ENCODE results near the gene TMEM154. TPM values are rescaled to one million over a fixed set of nuclear protein-coding genes. Genes with fewer than 3 reads are reported as not detected.

Gene TMEM154
- total and polyA plus RNA-seq, 7 experiments from 2014 or later = 21.3 to 46.8 (median 36.9) TPM

- CTCF ChIA-PET = interaction anchor here (0.6 to 0.7 kb wide), 2 partner anchors 36 to 729 kb away, joined by 3 to 4 read pairs; no protein-coding TSS in a partner anchor
- Mint-ChIP-seq H3K27ac (peak overlapping the region in 1 of 9 donors; percentile 11), H3K4me3 (no peak overlapping the region), H3K36me3 (no peaks in the 10 kb centered on the region), H3K9me3 (no peaks in the 10 kb centered on the region), H3K27me3 (peaks cover 0 to 11% (median 5%) of the 10 kb centered on the region in 5 donors), H3K4me1 (peaks cover 0 to 21% (median 0%) of the 10 kb centered on the region in 7 donors)
- Histone ChIP-seq H3K27ac (ENCODE audit: low read depth, low read length) (no peak overlapping the region), H3K4me3 (ENCODE audit: low read length) (no peak overlapping the region), H3K4me1 (ENCODE audit: control insufficient read depth in 2 of 2, insufficient read depth in 2 of 2, low read length in 2 of 2) (peaks cover 0 to 9% of the 10 kb centered on the region in 2 donors), H3K36me3 (ENCODE audit: control insufficient read depth in 2 of 3, insufficient read depth in 3 of 3, low read length in 3 of 3) (no peaks in the 10 kb centered on the region), H3K27me3 (ENCODE audit: control insufficient read depth in 2 of 2, insufficient read depth in 2 of 2, low read length in 2 of 2) (no peaks in the 10 kb centered on the region), H3K9me3 (ENCODE audit: control insufficient read depth in 2 of 3, low read length in 3 of 3) (no peaks in the 10 kb centered on the region)
- ATAC-seq (no peak), DNase-seq (no peak)
- intact Hi-C loops (cut with micrococcal nuclease) = loop anchor here in 1 of 2 donors (1.0 kb wide), 1 partner anchor 17 kb away; no protein-coding TSS in a partner anchor
- POLR2A ChIA-PET = no interaction called here
These were observed 17.7 kb upstream of the TMEM154 start for GRCh38 chr4:152697284-152698088.

GRCh38 chr4:152696764-152697261 is 17.0 kb upstream of the TMEM154 start:
- no peaks in the 10 kb centered on the region for H3K36me3 ChIP-seq (ENCODE audit: control insufficient read depth in 2 of 3, insufficient read depth in 3 of 3, low read length in 3 of 3)
- Mint-ChIP-seq H3K27ac (peak overlapping the region in 1 of 9 donors; percentile 29), H3K36me3 (no peaks in the 10 kb centered on the region), H3K27me3 (peaks cover 0 to 11% (median 1%) of the 10 kb centered on the region in 5 donors), H3K9me3 (no peaks in the 10 kb centered on the region), H3K4me1 (peaks cover 0 to 21% (median 0%) of the 10 kb centered on the region in 7 donors), H3K4me3 (peak overlapping the region in 1 of 10 donors; percentile 10)
- DNase-seq = peak in 1 of 9 donors; percentile 40
- no peaks in the 10 kb centered on the region for H3K27me3 ChIP-seq (ENCODE audit: control insufficient read depth in 2 of 2, insufficient read depth in 2 of 2, low read length in 2 of 2)
- ChIA-PET POLR2A (no interaction called here), CTCF (no interaction called here)
- H3K27ac ChIP-seq (ENCODE audit: low read depth, low read length) = no peak overlapping the region
- intact Hi-C loops (cut with micrococcal nuclease) = loop anchor here in 1 of 2 donors (1.0 kb wide), 1 partner anchor 17 kb away; no protein-coding TSS in a partner anchor
- ATAC-seq = peak; percentile 98
- no peaks in the 10 kb centered on the region for H3K9me3 ChIP-seq (ENCODE audit: control insufficient read depth in 2 of 3, low read length in 3 of 3)
- peaks cover 0 to 9% of the 10 kb centered on the region in 2 donors for H3K4me1 ChIP-seq (ENCODE audit: control insufficient read depth in 2 of 2, insufficient read depth in 2 of 2, low read length in 2 of 2)
- no peak overlapping the region for H3K4me3 ChIP-seq (ENCODE audit: low read length)

- peaks cover 0 to 16% (median under 1%) of the 10 kb centered on the region in 5 donors for H3K27me3 Mint-ChIP-seq
- H3K36me3 Mint-ChIP-seq = no peaks in the 10 kb centered on the region
- POLR2A ChIA-PET = interaction anchor here (0.6 kb wide), 1 partner anchor 157 kb away, joined by 3 read pairs; no protein-coding TSS in a partner anchor
- no peaks in the 10 kb centered on the region for H3K36me3 ChIP-seq (ENCODE audit: control insufficient read depth in 2 of 3, insufficient read depth in 3 of 3, low read length in 3 of 3)
- H3K9me3 Mint-ChIP-seq = peaks cover 0 to under 1% (median 0%) of the 10 kb centered on the region in 11 donors
- no peaks in the 10 kb centered on the region for H3K9me3 ChIP-seq (ENCODE audit: control insufficient read depth in 2 of 3, low read length in 3 of 3)
- H3K4me3 Mint-ChIP-seq = no peak overlapping the region
- H3K27ac ChIP-seq (ENCODE audit: low read depth, low read length) = no peak overlapping the region
- DNase-seq = no peak
- CTCF ChIA-PET = no interaction called here
- H3K27me3 ChIP-seq (ENCODE audit: control insufficient read depth in 2 of 2, insufficient read depth in 2 of 2, low read length in 2 of 2) = no peaks in the 10 kb centered on the region
- no peak overlapping the region for H3K4me3 ChIP-seq (ENCODE audit: low read length)
- H3K27ac Mint-ChIP-seq = no peak overlapping the region
- no peak for ATAC-seq
- intact Hi-C loops (cut with micrococcal nuclease) = no loop called here
- peaks cover 0 to 9% of the 10 kb centered on the region in 2 donors for H3K4me1 ChIP-seq (ENCODE audit: control insufficient read depth in 2 of 2, insufficient read depth in 2 of 2, low read length in 2 of 2)
- peaks cover 0 to 21% (median 0%) of the 10 kb centered on the region in 7 donors for H3K4me1 Mint-ChIP-seq
These were observed 14.1 kb upstream of the TMEM154 start for GRCh38 chr4:152693871-152694270.

GRCh38 chr4:152691761-152692160 is 12.0 kb upstream of the TMEM154 start:
- CTCF ChIA-PET = no interaction called here
- H3K27me3 Mint-ChIP-seq = peaks cover 0 to 22% (median 5%) of the 10 kb centered on the region in 5 donors
- Histone ChIP-seq H3K4me3 (ENCODE audit: low read length) (no peak overlapping the region), H3K36me3 (ENCODE audit: control insufficient read depth in 2 of 3, insufficient read depth in 3 of 3, low read length in 3 of 3) (no peaks in the 10 kb centered on the region), H3K27me3 (ENCODE audit: control insufficient read depth in 2 of 2, insufficient read depth in 2 of 2, low read length in 2 of 2) (no peaks in the 10 kb centered on the region), H3K4me1 (ENCODE audit: control insufficient read depth in 2 of 2, insufficient read depth in 2 of 2, low read length in 2 of 2) (peaks cover 0 to 3% of the 10 kb centered on the region in 2 donors), H3K27ac (ENCODE audit: low read depth, low read length) (no peak overlapping the region), H3K9me3 (ENCODE audit: control insufficient read depth in 2 of 3, low read length in 3 of 3) (no peaks in the 10 kb centered on the region)
- peaks cover 0 to 1% (median 0%) of the 10 kb centered on the region in 11 donors for H3K9me3 Mint-ChIP-seq
- POLR2A ChIA-PET = no interaction called here
- no peak for ATAC-seq
- no peak overlapping the region for H3K27ac Mint-ChIP-seq
- intact Hi-C loops (cut with micrococcal nuclease) = no loop called here
- no peak overlapping the region for H3K4me3 Mint-ChIP-seq
- DNase-seq = no peak
- peaks cover 0 to 6% (median 0%) of the 10 kb centered on the region in 7 donors for H3K4me1 Mint-ChIP-seq
- H3K36me3 Mint-ChIP-seq = no peaks in the 10 kb centered on the region

GRCh38 chr4:152690706-152691651 is 11.2 kb upstream of the TMEM154 start:
- H3K27me3 ChIP-seq (ENCODE audit: control insufficient read depth in 2 of 2, insufficient read depth in 2 of 2, low read length in 2 of 2) = no peaks in the 10 kb centered on the region
- no peaks in the 10 kb centered on the region for H3K36me3 ChIP-seq (ENCODE audit: control insufficient read depth in 2 of 3, insufficient read depth in 3 of 3, low read length in 3 of 3)
- Mint-ChIP-seq H3K27me3 (peaks cover 0 to 22% (median 5%) of the 10 kb centered on the region in 5 donors), H3K4me3 (no peak overlapping the region), H3K27ac (no peak overlapping the region), H3K9me3 (peaks cover 0 to 1% (median 0%) of the 10 kb centered on the region in 11 donors), H3K4me1 (peaks cover 0 to 4% (median 0%) of the 10 kb centered on the region in 7 donors), H3K36me3 (no peaks in the 10 kb centered on the region)
- ATAC-seq (no peak), DNase-seq (no peak)
- H3K9me3 ChIP-seq (ENCODE audit: control insufficient read depth in 2 of 3, low read length in 3 of 3) = no peaks in the 10 kb centered on the region
- H3K27ac ChIP-seq (ENCODE audit: low read depth, low read length) = no peak overlapping the region
- CTCF ChIA-PET = interaction anchor here (0.6 kb wide), 1 partner anchor 1526 kb away, joined by 5 read pairs; no protein-coding TSS in a partner anchor
- H3K4me3 ChIP-seq (ENCODE audit: low read length) = no peak overlapping the region
- intact Hi-C loops (cut with micrococcal nuclease) = no loop called here
- POLR2A ChIA-PET = interaction anchor here (0.8 kb wide), 1 partner anchor 11 kb away, joined by 3 read pairs; the partner anchor contains the start of gene TMEM154
- no peaks in the 10 kb centered on the region for H3K4me1 ChIP-seq (ENCODE audit: control insufficient read depth in 2 of 2, insufficient read depth in 2 of 2, low read length in 2 of 2)

Measured in naive thymus-derived CD4-positive, alpha-beta T cell (primary cell).